ENCODE measurements around the gene DPP4.
A peak's percentile ranks its signal among the peaks of the same experiment; 100 is the strongest.

The DPP4 gene

DNA sequence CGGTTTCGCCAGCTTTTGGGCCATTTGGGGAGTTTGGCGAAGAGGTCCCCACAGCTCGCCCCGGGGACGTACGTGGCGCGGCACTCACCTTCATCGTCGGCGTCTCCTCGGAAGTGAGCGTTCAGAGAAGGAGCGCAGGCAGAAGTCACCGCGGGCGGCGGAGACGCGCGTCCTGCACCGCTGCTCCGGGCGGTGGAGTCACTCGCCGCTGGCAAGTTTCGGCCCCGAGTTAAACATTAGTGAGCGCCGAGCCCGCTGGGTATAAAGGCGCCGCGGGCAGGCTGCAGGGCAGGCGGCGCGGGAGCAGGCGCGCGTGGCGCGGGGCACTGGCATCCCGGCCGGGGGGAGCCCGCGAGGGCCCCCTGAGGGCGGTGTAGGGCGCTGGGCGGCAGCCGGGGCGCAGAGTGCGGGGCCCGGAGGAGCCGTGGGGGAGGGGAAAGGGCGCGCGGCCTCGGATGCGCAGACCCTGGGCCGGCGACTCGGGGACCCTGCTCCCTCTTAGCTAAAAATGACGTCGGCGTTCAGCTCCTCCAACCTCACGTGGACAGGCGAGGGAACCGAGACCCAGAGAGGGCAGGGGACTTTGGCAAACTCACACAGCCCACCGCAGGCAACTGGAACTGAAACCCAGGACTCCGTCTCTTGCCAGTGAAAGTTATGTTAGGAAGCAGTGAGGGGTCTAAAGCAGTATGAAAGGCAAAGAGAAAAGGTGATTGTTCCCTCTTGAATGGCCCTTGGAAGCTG lies at the start of gene DPP4:
Gene DPP4, minus strand, starts transcription at position 328 of the 744 bp plus-strand sequence. Its CDS starts 234 bp downstream, at position 94.
- Histone ChIP-seq H3K79me2 (ENCODE audit: low read length) (no peaks in the 10 kb centered on the region; the same call in 1 of the 2 replicates), H3K4me2 (ENCODE audit: low read length) (peak within 1 kb of the TSS; percentile 86), H2AFZ (ENCODE audit: low read depth, low read length) (peak within 1 kb of the TSS; percentile 79), H4K20me1 (ENCODE audit: insufficient read depth, low read length) (no peaks in the 10 kb centered on the region), H3K9ac (ENCODE audit: low read length) (peak within 1 kb of the TSS; percentile 81), H3K36me3 (replicated peaks; ENCODE audit: low read depth, low read length) (peaks cover 13% of the 10 kb centered on the region), H3K27me3 (ENCODE audit: low read depth, low read length) (no peaks in the 10 kb centered on the region), H3K4me3 (ENCODE audit: low read length) (peak within 1 kb of the TSS; percentile 95), H3K9me3 (ENCODE audit: insufficient read depth, low read length) (no peaks in the 10 kb centered on the region), H3K4me1 (ENCODE audit: low read length) (peaks cover 26% of the 10 kb centered on the region), H3K27ac (ENCODE audit: low read length) (peak within 1 kb of the TSS; percentile 69)
- TF ChIP-seq CTCF (IDR thresholded peaks at IDR 0.05; ENCODE audit: low read depth, low read length) (no peak), EZH2phosphoT487 (IDR thresholded peaks at IDR 0.05; ENCODE audit: low read depth) (no peak)

- no peaks in the 10 kb centered on the region for H3K27me3 ChIP-seq (ENCODE audit: low read depth, low read length)
- H3K4me2 ChIP-seq (ENCODE audit: low read length), result no peak overlapping the region
- H3K4me1 ChIP-seq (ENCODE audit: low read length), result peaks cover 5% of the 10 kb centered on the region; the same call in 1 of the 2 replicates
- H3K27ac ChIP-seq (ENCODE audit: low read length), result no peak overlapping the region
- no peak overlapping the region for H3K9ac ChIP-seq (ENCODE audit: low read length)
- H4K20me1 ChIP-seq (ENCODE audit: insufficient read depth, low read length), result no peaks in the 10 kb centered on the region
- peaks cover 5% of the 10 kb centered on the region for H3K36me3 ChIP-seq (replicated peaks; ENCODE audit: low read depth, low read length)
- H3K4me3 ChIP-seq (ENCODE audit: low read length), result no peak overlapping the region
- no peak for TF ChIP-seq EZH2phosphoT487 (IDR thresholded peaks at IDR 0.05; ENCODE audit: low read depth)
- TF ChIP-seq CTCF (IDR thresholded peaks at IDR 0.05; ENCODE audit: low read depth, low read length), result no peak
- peaks cover 11% of the 10 kb centered on the region; the same call in 1 of the 2 replicates for H3K9me3 ChIP-seq (ENCODE audit: insufficient read depth, low read length)
- peak overlapping the region; percentile 41; the same call in 1 of the 2 replicates for H2AFZ ChIP-seq (ENCODE audit: low read depth, low read length)
- H3K79me2 ChIP-seq (ENCODE audit: low read length), result no peaks in the 10 kb centered on the region
Measured at GRCh38 chr2:162118166-162119031, 44.4 kb upstream of the DPP4 start.

GRCh38 chr2:162116352-162116751 lies 42.3 kb upstream of the DPP4 start:
- Histone ChIP-seq H3K4me1 (ENCODE audit: low read length) (peaks cover 2% of the 10 kb centered on the region; the same call in 1 of the 2 replicates), H3K79me2 (ENCODE audit: low read length) (no peaks in the 10 kb centered on the region), H3K4me3 (ENCODE audit: low read length) (no peak overlapping the region), H3K9me3 (ENCODE audit: insufficient read depth, low read length) (peaks cover 11% of the 10 kb centered on the region; the same call in 1 of the 2 replicates), H3K36me3 (replicated peaks; ENCODE audit: low read depth, low read length) (peaks cover 5% of the 10 kb centered on the region), H3K27me3 (ENCODE audit: low read depth, low read length) (no peaks in the 10 kb centered on the region), H2AFZ (ENCODE audit: low read depth, low read length) (no peak overlapping the region), H3K4me2 (ENCODE audit: low read length) (no peak overlapping the region), H3K27ac (ENCODE audit: low read length) (no peak overlapping the region), H3K9ac (ENCODE audit: low read length) (no peak overlapping the region), H4K20me1 (ENCODE audit: insufficient read depth, low read length) (no peaks in the 10 kb centered on the region)
- no peak for TF ChIP-seq EZH2phosphoT487 (IDR thresholded peaks at IDR 0.05; ENCODE audit: low read depth)
- TF ChIP-seq CTCF (IDR thresholded peaks at IDR 0.05; ENCODE audit: low read depth, low read length), result no peak

GRCh38 chr2:162115076-162115475 lies 41.1 kb upstream of the DPP4 start:
- Histone ChIP-seq H2AFZ (ENCODE audit: low read depth, low read length) (no peak overlapping the region), H4K20me1 (ENCODE audit: insufficient read depth, low read length) (no peaks in the 10 kb centered on the region), H3K79me2 (ENCODE audit: low read length) (no peaks in the 10 kb centered on the region), H3K36me3 (replicated peaks; ENCODE audit: low read depth, low read length) (peaks cover 5% of the 10 kb centered on the region), H3K4me1 (ENCODE audit: low read length) (no peaks in the 10 kb centered on the region), H3K9me3 (ENCODE audit: insufficient read depth, low read length) (peaks cover 11% of the 10 kb centered on the region; the same call in 1 of the 2 replicates), H3K4me2 (ENCODE audit: low read length) (no peak overlapping the region), H3K27me3 (ENCODE audit: low read depth, low read length) (no peaks in the 10 kb centered on the region), H3K27ac (ENCODE audit: low read length) (no peak overlapping the region), H3K9ac (ENCODE audit: low read length) (no peak overlapping the region), H3K4me3 (ENCODE audit: low read length) (no peak overlapping the region)
- TF ChIP-seq CTCF (IDR thresholded peaks at IDR 0.05; ENCODE audit: low read depth, low read length) (no peak), EZH2phosphoT487 (IDR thresholded peaks at IDR 0.05; ENCODE audit: low read depth) (no peak)
